SK-N-MC (cell line): ENCODE data around the gene REEP1.

Source experiments
- EZH2 ChIP-seq: fragments of 200-600 bp; sonication (generic); IDR thresholded peaks from one replicate; pipeline ENCODE4 v1.6.1; 2017; ENCODE audit warnings: antibody characterized with exemption
- FOXP2 ChIP-seq: optimal IDR thresholded peaks from 2 replicates; pipeline ENCODE3; 2011; ENCODE audit warnings: mild to moderate bottlenecking, moderate library complexity; ENCODE audit not compliant: insufficient read depth; ENCODE audit errors: extremely low read length, control extremely low read depth
- POLR2AphosphoS5 ChIP-seq: IDR thresholded peaks from 2 replicates; pipeline ENCODE4 v1.6.1; 2012; ENCODE audit warnings: mild to moderate bottlenecking, low read depth, low read length, borderline replicate concordance

DNA sequence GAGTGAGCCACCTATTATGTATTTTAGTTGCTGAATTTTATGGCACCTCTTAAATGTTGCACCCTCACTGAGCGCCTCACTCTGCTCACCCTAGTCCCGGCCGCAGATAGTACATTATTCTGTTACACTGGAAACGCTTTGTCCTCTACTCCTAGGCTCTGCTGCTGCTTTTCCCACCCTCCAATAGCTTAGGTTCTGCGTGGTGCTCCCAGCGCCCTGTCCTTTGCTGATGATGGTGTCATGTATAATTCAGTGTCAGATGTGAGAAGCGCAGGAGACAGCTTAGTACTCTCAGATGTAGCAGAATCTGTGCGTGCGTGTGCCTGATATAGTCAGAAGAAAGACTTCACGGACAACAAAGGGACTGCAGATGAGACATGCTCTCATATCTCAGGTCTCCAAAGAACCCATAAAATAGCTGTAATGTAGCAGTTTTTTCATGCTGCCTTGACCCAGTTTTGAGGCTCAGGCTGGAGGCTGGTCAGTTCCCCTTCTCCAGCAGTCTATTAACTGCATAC is 1.4 kb upstream of the REEP1 start:
- TF ChIP-seq POLR2AphosphoS5 (no peak), EZH2 (no peak), FOXP2 (no peak)
